Right lobe of liver (tissue), 4 donors: ENCODE data around the gene ZNF331.

ENCODE experiments used
- CTCF ChIP-seq, 4 donors: fragments of 200-600 bp in 3 of 4; fragments of 450-650 bp in 1 of 4; IDR thresholded peaks; one replicate each; pipeline versions ENCODE4 v1.5.1 to v1.8.0; 2016 to 2022; ENCODE audit warnings: antibody characterized with exemption in 4 of 4, mild to moderate bottlenecking in 2 of 4
- POLR2A ChIP-seq: fragments of 450-650 bp; IDR thresholded peaks from one replicate; pipeline ENCODE4 v1.6.1; 2017; ENCODE audit warnings: antibody characterized with exemption, mild to moderate bottlenecking
- donor health status: DM: no; HTN: no; CAD: no.
- donor health status: DM: no; HTN: no; CAD: no.
- donor health status: DM: no; HTN: yes; CAD: no.

DNA sequence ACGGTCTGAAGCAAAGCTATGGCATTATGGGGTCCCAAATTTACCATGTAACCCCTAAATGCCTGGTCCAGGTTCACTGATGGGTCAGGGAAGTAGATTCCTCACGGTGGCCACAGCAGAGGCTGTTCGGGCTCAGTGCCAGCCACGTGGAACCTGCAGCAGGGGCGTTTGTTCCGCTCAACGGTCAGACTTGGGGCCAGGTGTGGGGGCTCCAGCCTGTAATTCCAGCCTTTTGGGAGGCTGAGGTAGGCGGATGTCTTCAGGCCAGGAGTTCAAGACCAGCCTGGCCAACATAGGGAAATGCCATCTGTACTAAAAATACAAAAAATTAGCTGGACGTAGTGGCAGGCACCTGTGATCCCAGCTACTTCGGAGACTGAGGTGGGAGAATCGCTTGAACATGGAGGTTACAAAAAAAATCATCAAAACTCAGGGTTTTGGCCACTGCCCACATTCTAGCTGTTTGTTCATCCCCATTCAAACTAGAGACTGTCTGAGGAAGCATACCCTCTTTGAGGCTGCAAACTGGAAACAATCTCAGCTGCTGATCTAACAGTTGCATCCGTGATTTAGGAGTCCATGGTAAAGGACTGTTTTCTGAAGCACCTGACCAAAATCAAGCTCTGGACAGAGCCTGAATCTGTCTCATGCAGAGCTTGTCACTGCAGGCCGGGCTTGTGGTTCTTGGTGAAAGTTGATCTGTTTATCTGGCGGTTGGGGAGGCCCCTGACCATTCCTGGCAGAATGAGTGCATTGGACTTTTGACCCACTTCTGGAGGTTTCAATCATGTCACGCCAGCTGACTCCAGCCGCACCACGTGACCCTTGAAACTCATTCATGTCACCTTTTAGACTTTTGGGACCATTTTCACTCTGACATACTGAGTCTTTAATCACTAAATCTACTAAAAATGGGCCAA lies 30.2 kb upstream of the ZNF331 start:
- TF ChIP-seq CTCF (IDR thresholded peaks at IDR 0.05) (no peak), POLR2A (no peak)
